Transverse colon (tissue), 4 donors: ENCODE measurements around the gene PCDHGA1.

Experiments
- CTCF ChIP-seq, 5 experiments: fragments of 200-600 bp in 3 of 5; fragments of 450-650 bp in 2 of 5; sonication (generic) in 3 of 5; IDR thresholded peaks; 1 replicate in 2 of 5; 2 replicates in 3 of 5; pipeline ENCODE4 v1.5.1; 2016 to 2017; ENCODE audit warnings: antibody characterized with exemption in 5 of 5, inconsistent platforms in 3 of 5, mild to moderate bottlenecking in 2 of 5, moderate library complexity in 1 of 5
- EP300 ChIP-seq: sonication (generic); formaldehyde crosslinking; IDR thresholded peaks from one replicate; pipeline ENCODE4 v1.6.1; 2017; ENCODE audit warnings: antibody characterized with exemption, low read depth
- POLR2A ChIP-seq: fragments of 450-650 bp; IDR thresholded peaks from one replicate; pipeline ENCODE4 v1.6.1; 2016; ENCODE audit warnings: antibody characterized with exemption, mild to moderate bottlenecking, moderate library complexity
- POLR2AphosphoS5 ChIP-seq, 3 donors: sonication (generic); formaldehyde crosslinking; IDR thresholded peaks; one replicate each; pipeline ENCODE4 v1.6.1; 2016; ENCODE audit warnings: antibody characterized with exemption in 3 of 3

- no peak for TF ChIP-seq CTCF (IDR thresholded peaks at IDR 0.05)
- no peak for TF ChIP-seq POLR2A
- no peak for TF ChIP-seq POLR2AphosphoS5 (IDR thresholded peaks at IDR 0.05)
- no peak for TF ChIP-seq EP300
Measured at GRCh38 chr5:141419074-141419880, 89.0 kb downstream of the PCDHGA1 start.
